Measurements from ENCODE around the gene SAC3D1.

Gene SAC3D1

GRCh38 chr11:65060913-65061408 is 20.0 kb downstream of the SAC3D1 start:
- no peak for DNase-seq (ENCODE audit: low read depth)

GRCh38 chr11:65063532-65063931 is 22.5 kb downstream of the SAC3D1 start:
- no peak for DNase-seq (ENCODE audit: low read depth)

- DNase-seq (ENCODE audit: low read depth): no peak
Observed at GRCh38 chr11:65064847-65065240, 23.8 kb downstream of the SAC3D1 start.

GRCh38 chr11:65065851-65066250 is 24.8 kb downstream of the SAC3D1 start:
- DNase-seq (ENCODE audit: low read depth): no peak

GRCh38 chr11:65066315-65066714 is 25.3 kb downstream of the SAC3D1 start:
- no peak for DNase-seq (ENCODE audit: low read depth)

GRCh38 chr11:65066805-65067291 is 25.8 kb downstream of the SAC3D1 start:
- no peak for DNase-seq (ENCODE audit: low read depth)

GRCh38 chr11:65067446-65067845 is 26.4 kb downstream of the SAC3D1 start:
- no peak for DNase-seq (ENCODE audit: low read depth)

- no peak for DNase-seq (ENCODE audit: low read depth)
Observed at GRCh38 chr11:65069217-65069616, 28.2 kb downstream of the SAC3D1 start.

GRCh38 chr11:65071907-65072630 is 31.1 kb downstream of the SAC3D1 start:
- no peak for DNase-seq (ENCODE audit: low read depth)

- no peak for DNase-seq (ENCODE audit: low read depth)
Observed at GRCh38 chr11:65072631-65072966, 31.6 kb downstream of the SAC3D1 start.

- DNase-seq (ENCODE audit: low read depth): no peak
Observed at GRCh38 chr11:65077451-65077850, 36.4 kb downstream of the SAC3D1 start.

GRCh38 chr11:65078151-65078550 is 37.1 kb downstream of the SAC3D1 start:
- DNase-seq (ENCODE audit: low read depth): no peak

GRCh38 chr11:65078786-65079342 is 37.9 kb downstream of the SAC3D1 start:
- no peak for DNase-seq (ENCODE audit: low read depth)

GRCh38 chr11:65083134-65083833 is 42.3 kb downstream of the SAC3D1 start:
- no peak for DNase-seq (ENCODE audit: low read depth)

- peak; percentile 63 for DNase-seq (ENCODE audit: low read depth)
Observed at GRCh38 chr11:65083834-65084597, 43.0 kb downstream of the SAC3D1 start, which contains the start of the genes CDCA5 and ZFPL1. CDCA5 (minus strand) TSS chr11:65084040; CDS start chr11:65083978, 62 bp downstream. ZFPL1 (plus strand) TSS chr11:65084222; CDS start chr11:65084699, 477 bp downstream.

- DNase-seq (ENCODE audit: low read depth): no peak
Observed at GRCh38 chr11:65084598-65085375, 43.8 kb downstream of the SAC3D1 start.

- DNase-seq (ENCODE audit: low read depth): no peak
Observed at GRCh38 chr11:65085446-65085845, 44.4 kb downstream of the SAC3D1 start.

- DNase-seq (ENCODE audit: low read depth): no peak
Observed at GRCh38 chr11:65086809-65087208, 45.8 kb downstream of the SAC3D1 start.

- DNase-seq (ENCODE audit: low read depth): no peak
Observed at GRCh38 chr11:65087216-65087615, 46.2 kb downstream of the SAC3D1 start.

GRCh38 chr11:65087827-65088226 is 46.8 kb downstream of the SAC3D1 start:
- no peak for DNase-seq (ENCODE audit: low read depth)

GRCh38 chr11:65089621-65090020 is 48.6 kb downstream of the SAC3D1 start:
- no peak for DNase-seq (ENCODE audit: low read depth)

Data from GM04503 (cell line).